Activated CD4-positive, alpha-beta T cell treated with anti-CD3 and anti-CD28 coated beads, Interleukin-2, amount 50 U/mL, for 48 hours (primary cell): ENCODE measurements around the gene SOX12.

Experiments used
- DNase-seq, 2 experiments: peaks; one replicate each; pipeline ENCODE4 v3.0.0-alpha.2; 2020

Gene SOX12

DNA sequence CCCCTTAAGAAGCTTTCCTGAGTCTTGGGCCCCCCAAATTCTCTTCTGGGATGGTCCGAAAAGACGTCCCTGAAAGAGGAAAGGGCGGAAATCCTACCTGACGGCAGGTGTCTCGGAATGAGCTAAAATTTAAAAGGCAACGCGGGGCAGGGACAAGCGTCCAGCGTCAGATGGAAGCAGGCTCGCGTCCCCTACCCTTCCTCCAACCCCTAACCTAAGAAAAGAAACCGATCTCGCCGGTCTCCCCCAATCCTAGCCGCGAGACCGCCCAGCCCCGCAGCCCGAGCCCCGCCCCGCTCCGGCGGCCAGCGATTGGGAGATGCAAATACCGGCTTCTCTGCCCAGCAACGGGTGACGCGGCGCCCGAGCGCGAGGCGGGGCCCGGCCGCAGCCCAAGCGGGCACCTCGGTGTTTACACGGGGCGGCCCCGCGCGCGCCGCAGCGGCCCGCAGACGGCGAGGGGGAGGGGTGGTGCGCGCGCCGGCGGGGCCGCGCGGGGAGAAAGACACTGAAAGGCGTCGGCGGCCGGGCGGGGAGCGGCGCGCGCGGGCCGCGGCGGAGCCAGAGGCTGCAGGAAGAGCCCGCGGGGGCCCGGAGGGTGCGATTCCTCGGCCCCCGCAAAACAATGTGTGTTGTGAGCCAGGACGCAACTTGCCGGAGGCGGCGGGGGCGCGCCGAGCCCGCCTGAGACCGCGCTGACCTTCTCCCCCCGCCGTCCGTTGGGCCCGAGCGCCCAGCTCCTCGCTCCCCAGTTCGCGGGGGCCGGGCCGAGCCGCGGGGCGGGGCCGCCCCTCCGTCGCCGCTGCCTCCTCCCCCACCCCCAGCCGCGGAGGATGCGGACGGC is at the start of gene SOX12:
TSS of gene SOX12 (plus strand) at position 508 of the 844 bp plus-strand sequence. CDS start 373 bp downstream, outside the sequence.
- DNase-seq = peak; percentile 97 to 98

DNA sequence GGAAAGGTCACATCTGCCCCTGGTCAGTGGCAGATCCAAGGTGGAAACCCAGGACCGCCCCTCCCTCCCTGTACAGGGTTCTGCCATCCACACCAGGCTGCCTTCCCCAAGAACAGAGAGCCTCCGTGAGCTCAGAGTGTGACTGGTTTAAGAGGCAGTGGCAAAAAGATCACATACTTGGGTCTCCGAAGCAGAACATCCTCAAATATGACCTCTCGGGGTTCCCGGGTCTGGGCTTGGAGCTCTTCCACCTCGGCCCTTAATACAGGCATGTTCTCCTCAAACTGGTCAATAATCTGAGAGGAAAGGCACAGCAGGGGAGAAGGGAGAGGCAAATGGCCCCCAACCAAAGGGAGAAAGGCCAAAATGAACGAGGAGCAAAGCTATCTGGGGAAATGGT is 49.6 kb upstream of the SOX12 start:
- DNase-seq = no peak

DNA sequence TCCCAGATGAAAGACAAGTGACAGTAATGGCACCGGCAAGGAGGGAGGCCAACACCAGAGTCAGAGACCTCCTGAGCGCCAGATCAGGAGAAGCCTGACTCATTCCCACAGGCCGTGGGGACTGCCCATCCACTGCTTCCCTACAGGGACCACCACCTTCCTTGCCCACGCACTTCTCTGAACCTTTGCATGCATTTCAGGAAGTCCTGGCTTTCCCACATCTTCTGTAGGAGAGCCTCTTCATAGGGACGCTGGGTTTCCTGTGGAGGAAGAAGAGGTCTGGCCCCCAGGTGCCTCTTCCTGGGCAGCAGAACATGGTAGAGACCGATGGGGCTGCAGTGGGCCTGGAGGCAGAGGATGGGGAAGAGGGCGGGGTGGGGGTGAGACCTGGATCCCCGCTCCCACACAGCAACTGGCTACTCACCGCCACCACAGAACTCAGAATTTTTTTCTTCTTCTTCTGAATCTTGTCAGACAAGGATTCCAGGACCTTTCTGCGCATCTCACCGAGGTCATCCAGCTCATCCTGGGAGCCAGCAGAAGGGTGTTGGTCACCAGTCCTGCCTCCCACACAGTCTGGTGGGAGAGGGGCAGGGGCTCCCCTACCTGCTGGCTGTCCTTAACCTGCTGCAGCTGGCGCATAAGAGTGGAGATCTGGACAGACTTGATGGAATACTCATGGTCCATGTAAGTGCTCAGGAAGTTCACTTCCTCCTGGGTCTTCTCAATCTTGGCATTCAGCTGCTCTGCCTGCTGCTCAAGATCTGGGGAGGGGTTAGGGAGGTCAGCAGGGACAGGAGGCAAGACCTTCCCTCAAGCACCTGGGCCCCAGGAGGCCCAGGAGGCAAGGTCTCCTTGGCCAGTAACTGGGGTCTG is 48.5 kb upstream of the SOX12 start:
- DNase-seq = no peak

DNA sequence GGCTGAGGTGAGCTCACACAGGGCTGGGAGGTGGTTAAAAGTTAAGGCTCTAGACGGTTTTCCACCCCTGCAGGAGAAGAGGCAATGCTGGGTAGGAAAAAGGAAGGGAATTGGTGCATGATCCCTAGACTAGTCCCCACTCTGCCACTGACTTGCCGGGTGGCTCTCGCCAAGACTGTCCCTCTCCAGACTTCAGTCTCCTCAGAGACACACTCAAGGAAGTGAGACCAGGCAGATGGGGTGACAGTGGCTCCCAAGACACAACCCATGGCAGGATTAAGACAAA is 47.9 kb upstream of the SOX12 start:
- no peak for DNase-seq

DNA sequence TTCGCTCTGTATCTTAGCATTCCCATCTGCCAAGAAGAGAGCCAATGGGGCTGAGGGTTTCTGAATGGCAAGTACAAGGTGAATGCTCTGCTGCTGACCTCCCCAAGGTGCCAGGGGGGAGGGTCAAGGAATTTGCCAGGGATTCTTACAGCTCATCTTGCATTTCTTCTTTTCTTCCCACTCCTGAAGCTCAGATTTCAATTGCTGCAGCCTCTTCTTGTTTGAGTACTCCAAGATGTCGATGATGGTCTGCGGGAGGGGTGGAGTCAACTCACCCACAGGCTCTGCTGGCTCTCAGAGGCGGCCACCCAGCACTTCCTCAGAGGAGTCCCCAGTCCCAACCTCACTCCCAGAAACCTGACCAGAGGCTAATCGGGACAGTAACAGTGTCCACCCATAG is 47.2 kb upstream of the SOX12 start:
- DNase-seq = no peak

DNA sequence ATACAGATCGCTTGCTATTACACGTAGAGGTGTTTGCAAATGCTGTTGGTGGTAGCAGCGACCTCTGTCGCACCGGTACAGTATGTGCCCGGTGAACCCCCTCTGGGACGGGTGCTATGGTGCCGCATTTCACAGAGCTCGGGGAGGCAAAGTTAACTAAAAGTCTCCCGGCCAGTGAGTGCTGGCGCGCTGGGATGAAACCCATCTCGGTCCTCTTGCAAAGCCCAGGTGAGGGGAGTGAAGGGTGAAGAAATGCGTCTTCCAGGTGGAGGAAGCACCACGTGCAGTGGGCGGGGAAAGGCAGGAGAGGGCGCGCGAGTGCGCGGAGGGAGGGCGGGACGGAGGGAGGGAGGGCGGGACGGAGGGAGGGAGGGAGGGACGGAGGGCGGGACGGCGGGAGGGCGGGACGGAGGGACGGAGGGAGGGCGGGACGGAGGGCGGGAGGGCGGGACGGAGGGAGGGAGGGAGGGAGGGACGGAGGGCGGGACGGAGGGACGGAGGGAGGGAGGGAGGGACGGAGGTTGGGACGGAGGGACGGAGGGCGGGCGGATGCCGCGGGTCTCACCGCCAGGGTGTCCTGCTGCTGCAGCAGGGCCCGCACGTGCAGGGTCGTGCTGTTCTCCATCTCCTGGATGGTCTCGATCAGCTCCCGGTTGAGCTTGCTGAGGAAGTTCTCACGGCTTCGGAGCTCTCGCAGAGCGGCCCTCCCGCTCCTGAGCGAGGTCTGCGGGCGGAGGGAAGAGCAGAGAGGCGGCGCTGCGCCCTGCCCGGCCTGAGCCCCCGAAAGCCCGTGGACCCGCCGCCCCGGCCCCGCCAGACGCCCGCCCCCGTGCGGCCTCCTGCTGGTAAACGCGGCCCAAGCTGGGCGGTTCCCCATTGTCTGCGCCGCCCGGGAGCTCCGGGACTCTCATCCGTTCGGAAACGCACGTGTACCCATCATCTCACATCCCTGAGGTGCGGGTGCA is 46.5 kb upstream of the SOX12 start:
- DNase-seq = no peak

DNA sequence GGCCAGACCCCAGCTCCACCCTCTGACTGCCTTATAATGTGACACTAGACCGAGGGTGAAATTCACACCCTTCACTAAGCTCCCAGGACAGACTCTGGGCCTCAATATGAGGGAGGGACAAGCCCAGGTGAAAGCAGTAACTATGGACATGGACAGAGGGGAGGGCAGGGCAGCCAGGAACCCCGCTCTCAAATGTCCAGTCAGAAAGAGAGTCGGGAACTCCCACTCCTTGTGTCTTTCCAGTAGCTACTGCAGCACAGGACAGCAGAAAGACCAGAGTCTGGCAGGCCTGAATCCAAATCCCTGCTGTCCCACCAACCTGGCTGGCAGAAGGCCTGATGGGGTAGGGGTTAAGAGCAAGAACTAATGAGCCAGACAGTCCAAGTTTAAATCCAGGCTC is 41.2 kb upstream of the SOX12 start:
- DNase-seq = no peak

DNA sequence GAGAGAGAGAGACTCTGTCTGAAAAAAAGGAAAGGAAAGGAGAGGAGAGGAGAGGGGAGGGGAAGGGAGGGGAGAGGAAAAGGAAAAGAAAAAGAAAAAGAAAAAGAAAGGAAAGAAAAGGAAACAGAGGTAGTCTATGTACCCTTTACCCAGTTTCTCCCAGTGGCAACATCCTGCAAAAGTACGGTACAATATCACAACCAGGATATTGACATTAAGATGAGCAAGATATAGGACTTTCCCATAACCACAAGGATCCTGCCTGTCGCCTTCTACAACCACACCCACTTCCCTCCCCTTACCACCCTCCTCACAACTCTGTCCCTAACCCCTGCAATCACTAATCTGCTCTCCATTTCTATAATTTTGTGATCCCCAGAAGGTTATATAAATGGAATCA is 38.8 kb upstream of the SOX12 start:
- DNase-seq = no peak

DNA sequence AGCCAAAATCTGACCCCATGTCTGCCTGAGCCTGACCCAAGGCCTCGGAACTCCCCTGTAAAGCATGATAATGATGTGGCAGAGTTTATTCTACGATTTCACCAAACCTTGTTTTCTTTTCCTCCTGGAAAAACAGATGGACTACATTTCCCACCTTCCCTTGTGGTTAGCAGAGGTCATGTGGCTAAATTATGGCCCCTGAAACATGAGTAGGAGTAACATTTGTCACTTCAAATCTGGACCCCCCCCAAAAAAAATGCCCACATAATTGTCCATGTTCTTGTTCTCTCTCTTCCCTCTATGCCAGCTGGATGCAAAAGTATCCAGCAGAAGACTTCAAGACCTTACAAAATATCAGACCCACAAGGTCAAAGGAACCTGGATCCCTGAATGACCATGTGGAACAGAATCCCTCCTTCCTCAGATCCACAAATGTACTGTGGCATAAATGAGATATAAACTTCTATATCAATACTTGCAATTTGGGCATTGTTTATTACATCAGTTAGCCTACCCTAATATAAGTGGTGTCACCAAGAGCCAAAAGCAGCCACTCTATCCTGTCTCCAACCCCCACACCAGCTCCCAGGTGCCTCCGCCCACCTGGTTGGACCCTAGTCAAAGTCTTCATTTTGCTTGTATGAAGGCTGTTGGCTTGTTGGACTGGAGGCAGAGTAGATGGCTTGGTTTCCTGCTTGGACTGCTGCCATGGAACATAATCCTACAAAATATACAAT is 36.2 kb upstream of the SOX12 start:
- DNase-seq = no peak

DNA sequence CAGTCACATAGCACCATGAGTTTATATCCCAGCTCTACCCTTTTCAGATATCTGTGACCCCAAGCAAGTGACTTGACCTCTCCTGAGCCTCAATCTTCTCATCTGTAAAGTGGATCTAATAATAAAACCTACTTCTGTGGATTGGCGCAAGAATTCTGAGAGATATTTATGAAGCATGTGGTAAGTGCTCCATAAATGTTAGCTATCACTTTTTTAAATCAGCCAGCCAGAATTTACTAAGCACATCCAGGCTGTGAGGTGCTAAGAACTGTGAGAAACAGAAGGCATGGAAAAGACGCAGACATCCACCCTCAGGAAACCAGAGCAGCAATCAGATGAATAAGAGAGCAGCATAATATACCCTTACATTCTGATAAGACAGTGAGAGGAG is 35.7 kb upstream of the SOX12 start:
- no peak for DNase-seq

DNA sequence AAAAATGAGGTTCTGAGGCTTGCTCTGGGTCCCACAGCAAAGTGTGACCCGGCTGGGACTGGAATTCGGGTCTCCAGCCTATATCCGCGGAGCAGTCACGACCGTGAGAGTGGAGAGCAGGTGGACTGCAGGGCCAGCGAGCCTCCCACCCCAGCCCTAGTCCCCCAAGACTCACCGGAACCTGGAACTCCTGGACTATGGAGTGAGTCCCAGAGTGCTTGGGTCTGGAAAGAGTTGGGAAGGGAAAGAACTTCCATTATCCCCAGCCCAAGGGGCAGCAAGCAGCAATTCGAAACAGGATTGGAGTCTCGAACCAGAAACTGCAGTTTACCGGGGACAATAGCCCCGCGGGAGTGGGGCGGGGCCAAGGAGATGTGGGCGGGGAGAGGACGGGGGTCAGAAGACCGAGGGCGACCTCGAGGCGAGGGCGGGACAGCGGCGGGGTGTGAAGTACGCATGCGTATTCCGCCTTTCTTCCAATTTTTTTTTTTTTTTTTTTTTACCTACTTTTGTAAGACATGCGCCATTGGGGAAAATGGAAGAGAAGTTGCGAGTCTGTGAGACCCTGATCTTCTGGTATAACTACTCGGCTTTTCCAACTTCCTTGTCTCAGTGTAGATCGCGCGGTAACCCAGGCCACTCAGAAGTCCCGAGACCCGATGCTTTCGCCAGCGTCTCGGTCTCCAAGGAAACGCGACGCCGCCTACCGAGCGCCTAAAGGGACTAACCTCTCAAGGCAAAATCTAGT is 35.1 kb upstream of the SOX12 start, which contains the start of gene C20orf96:
TSS of gene C20orf96 (minus strand) at position 667 of the 748 bp plus-strand sequence. CDS start at position 527, 140 bp downstream.
- DNase-seq = peak; percentile 92 to 94

DNA sequence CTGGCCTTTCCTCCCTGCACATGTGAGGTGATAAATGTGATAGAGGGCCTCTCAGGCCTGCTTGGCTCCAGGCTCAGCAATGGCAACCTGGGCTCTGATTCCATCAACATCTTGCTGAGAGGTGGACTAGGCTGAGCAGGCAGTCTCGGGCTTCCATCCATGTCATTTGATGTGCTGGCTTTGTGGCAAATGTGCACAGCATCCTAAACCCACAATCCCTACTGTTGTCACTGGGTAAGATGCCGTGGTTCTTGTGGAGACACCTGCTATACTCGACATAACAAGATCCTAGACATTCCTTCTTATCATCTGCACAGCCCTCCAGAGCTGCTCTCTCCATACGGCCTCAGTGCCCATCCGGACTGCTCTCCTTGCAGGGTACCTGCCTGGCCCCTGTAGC is 30.8 kb upstream of the SOX12 start:
- DNase-seq = no peak

DNA sequence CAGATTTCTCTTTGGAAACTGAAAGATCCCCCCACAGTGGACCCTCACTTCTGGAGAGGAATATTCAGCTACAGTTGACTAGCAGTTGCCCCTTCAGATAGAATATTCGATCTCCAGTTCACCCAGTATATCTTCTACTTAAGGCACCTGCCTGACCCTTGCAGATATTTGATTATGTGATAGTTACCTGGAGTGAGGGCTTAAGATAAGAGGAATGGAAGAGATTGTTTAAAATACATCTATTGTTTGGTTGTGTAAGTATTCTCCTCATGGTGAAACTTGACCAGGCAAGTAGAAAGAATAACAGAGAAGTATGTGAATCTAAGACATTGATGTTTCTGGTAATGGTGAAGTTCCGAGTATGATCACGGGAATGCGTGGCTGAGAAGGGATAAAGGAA is 29.5 kb upstream of the SOX12 start:
- no peak for DNase-seq

DNA sequence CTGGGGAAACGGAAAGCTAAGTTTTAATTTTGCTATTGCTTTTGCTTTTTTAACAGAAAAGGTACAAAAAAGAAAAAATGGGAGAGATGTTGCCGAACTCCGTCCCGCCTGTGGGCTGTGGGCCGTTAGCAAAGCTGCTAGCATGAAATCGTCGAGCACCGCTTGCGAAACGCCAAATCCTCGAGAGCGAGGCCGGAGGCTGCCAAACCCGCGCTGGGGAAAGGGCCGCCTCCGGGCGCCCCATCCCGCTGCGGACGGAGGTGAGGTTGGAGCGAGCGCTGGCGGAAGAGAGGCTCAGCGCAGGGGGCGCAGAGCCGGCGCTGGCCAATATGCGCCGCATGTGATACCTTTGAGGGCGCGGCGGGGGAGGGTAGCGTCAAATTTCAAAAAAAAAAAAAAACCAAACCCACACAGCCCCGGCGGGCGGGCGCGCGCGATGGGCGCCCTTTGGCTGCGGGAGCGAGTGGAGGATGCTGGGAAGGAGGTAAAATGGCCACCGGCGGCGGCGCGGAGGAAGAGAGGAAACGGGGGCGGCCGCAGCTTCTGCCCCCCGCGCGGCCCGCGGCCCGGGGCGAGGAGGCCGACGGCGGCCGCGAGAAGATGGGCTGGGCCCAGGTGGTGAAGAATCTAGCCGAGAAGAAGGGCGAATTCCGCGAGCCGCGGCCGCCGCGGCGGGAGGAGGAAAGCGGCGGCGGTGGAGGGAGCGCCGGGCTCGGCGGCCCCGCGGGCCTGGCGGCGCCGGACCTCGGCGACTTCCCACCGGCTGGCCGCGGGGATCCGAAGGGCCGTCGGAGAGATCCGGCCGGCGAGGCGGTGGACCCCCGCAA is 28.0 kb upstream of the SOX12 start, which contains the start of gene ZCCHC3:
TSS of gene ZCCHC3 (plus strand) at position 473 of the 827 bp plus-strand sequence. CDS start at position 490, 17 bp downstream.
- DNase-seq = peak; percentile 82 to 85

DNA sequence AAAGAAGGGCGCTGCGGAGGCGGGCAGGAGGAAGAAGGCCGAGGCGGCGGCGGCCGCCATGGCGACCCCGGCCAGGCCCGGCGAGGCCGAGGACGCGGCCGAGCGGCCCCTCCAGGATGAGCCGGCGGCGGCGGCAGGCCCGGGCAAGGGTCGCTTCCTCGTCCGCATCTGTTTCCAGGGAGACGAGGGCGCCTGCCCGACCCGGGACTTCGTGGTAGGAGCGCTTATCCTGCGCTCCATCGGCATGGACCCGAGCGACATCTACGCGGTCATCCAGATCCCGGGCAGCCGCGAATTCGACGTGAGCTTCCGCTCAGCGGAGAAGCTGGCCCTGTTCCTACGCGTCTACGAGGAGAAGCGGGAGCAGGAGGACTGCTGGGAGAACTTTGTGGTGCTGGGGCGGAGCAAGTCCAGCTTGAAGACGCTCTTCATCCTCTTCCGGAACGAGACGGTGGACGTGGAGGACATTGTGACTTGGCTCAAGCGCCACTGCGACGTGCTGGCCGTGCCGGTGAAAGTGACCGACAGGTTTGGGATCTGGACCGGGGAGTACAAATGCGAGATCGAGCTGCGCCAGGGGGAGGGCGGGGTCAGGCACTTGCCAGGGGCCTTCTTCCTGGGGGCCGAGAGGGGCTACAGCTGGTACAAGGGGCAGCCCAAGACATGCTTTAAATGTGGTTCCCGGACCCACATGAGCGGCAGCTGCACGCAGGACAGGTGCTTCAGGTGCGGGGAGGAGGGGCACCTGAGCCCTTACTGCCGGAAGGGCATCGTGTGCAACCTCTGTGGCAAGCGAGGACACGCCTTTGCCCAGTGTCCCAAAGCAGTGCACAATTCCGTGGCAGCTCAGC is 27.2 kb upstream of the SOX12 start:
- peak; percentile 47 to 61 for DNase-seq

DNA sequence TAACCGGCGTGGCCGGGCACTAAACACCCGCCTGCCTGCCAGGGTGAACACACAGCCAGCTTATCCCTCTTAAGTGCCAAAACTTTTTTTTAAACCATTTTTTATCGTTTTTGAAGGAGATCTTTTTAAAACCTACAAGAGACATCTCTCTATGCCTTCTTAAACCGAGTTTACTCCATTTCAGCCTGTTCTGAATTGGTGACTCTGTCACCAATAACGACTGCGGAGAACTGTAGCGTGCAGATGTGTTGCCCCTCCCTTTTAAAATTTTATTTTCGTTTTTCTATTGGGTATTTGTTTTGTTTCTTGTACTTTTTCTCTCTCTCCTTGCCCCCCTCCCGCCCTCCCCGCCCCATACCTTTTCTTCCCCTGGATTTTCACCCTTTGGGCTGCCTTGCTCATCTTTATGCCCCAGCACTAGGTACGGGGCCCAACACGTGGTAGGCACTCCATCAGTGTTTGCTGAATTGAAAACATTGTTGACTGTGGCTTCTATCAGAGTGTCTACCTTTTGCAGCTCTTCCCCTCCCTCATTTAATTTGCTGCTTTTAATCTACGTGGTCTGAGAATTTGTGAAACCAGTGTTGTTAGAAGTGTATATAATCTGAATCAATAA is 26.5 kb upstream of the SOX12 start:
- no peak for DNase-seq

DNA sequence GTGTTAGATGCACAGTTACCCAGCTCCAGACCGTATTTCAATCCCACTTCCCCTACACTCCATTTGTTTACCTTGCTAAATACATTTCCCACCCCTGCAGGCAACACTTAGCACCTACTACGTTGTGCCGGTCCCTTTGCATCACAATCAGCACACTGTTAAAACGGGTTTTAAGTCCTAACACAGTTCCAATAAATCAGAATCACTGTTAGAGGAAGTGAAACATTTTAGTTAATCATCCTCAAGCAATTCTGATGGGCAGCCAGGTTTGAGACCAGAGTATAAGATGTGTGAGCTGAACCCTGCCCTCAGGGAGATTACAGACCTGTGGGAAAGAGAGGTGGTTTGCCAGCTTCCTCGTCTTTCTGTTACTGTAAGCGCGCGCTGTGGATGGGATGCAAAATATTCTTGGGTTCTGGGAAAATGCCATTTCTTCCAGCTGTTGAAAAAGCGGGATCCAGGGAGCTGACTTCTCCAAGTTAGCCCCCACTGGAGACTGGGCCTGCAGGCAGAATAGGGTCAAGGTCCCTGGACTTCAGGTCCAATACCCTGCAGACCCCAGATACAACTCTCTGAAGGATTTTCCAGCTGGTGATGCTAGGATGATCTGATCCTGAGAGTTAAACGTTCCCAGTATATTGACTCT is 24.9 kb upstream of the SOX12 start:
- no peak for DNase-seq
